Fibroblast of lung (primary cell): ENCODE data around the gene PRCD.

Experiments
- CTCF ChIP-seq, 2 donors: IDR thresholded peaks in 1 of 2; conservative IDR thresholded peaks in 1 of 2; 1 replicate in 1 of 2; 2 replicates in 1 of 2; pipeline ENCODE4 v1.5.1; 2011 to 2012; ENCODE audit warnings: low read length in 2 of 2, control low read depth in 1 of 2, inconsistent platforms in 1 of 2, low read depth in 1 of 2, mild to moderate bottlenecking in 1 of 2
- EZH2 ChIP-seq: IDR thresholded peaks from 2 replicates; pipeline ENCODE4 v1.5.1; 2012; ENCODE audit warnings: low read length, control low read depth, mild to moderate bottlenecking; ENCODE audit errors: missing control alignments

- TF ChIP-seq CTCF (conservative IDR thresholded peaks at IDR 0.05 in 1 of 2, IDR thresholded peaks at IDR 0.05 in 1 of 2; ENCODE audit: low read depth in 1 of 2, low read length in 2 of 2) (no peak), EZH2 (no peak)
These were observed 38.6 kb upstream of the PRCD start, which contains the start of gene RHBDF2 for GRCh38 chr17:76501018-76501826.
